Stimulated activated naive CD4-positive, alpha-beta T cell (primary cell): ENCODE data around the gene BMS1.
"Not testable (repeated sequence)": the region's sequence is repeated elsewhere in the genome, so short reads cannot be mapped to it uniquely, and the experiment has no call there.

ENCODE experiments used
- DNase-seq, 6 experiments: peaks; one replicate each; lab custom pipeline; 2025; lab: John Stamatoyannopoulos, UW

BMS1 gene

GRCh38 chr10:42865716-42866114 is 83.1 kb downstream of the BMS1 start:
- DNase-seq, result no peak

- peak in 5 of 6 experiments; percentile 4 to 52 (median 20) for DNase-seq
These were observed 83.8 kb downstream of the BMS1 start for GRCh38 chr10:42866115-42866995.

- DNase-seq, result no peak
These were observed 85.0 kb downstream of the BMS1 start for GRCh38 chr10:42867571-42867970.

GRCh38 chr10:42868530-42868929 is 85.9 kb downstream of the BMS1 start:
- DNase-seq, result no peak

- no peak for DNase-seq
These were observed 87.4 kb downstream of the BMS1 start for GRCh38 chr10:42869977-42870350.

GRCh38 chr10:42871138-42871641 is 88.6 kb downstream of the BMS1 start:
- not testable (repeated sequence) for DNase-seq

GRCh38 chr10:42871823-42872222 is 89.2 kb downstream of the BMS1 start:
- DNase-seq, result no peak

GRCh38 chr10:42872865-42873435 is 90.4 kb downstream of the BMS1 start:
- no peak for DNase-seq

GRCh38 chr10:42874713-42875387 is 92.3 kb downstream of the BMS1 start:
- DNase-seq, result no peak

- no peak for DNase-seq
These were observed 92.8 kb downstream of the BMS1 start for GRCh38 chr10:42875388-42875755.

- DNase-seq, result no peak
These were observed 93.3 kb downstream of the BMS1 start for GRCh38 chr10:42875798-42876341.

GRCh38 chr10:42876476-42876875 is 93.9 kb downstream of the BMS1 start:
- no peak for DNase-seq

- DNase-seq, result no peak
These were observed 94.3 kb downstream of the BMS1 start for GRCh38 chr10:42876945-42877344.

- no peak for DNase-seq
These were observed 95.0 kb downstream of the BMS1 start for GRCh38 chr10:42877496-42878030.

- DNase-seq, result no peak
These were observed 95.7 kb downstream of the BMS1 start for GRCh38 chr10:42878134-42878820.

GRCh38 chr10:42878821-42879195 is 96.2 kb downstream of the BMS1 start:
- DNase-seq, result no peak

GRCh38 chr10:42879380-42880254 is 97.0 kb downstream of the BMS1 start:
- no peak for DNase-seq

- no peak for DNase-seq
These were observed 97.6 kb downstream of the BMS1 start for GRCh38 chr10:42880255-42880620.

GRCh38 chr10:42882597-42882996 is 100.0 kb downstream of the BMS1 start:
- DNase-seq, result no peak
